CD4-positive, alpha-beta T cell treated with Interleukin-1 beta for 1 hour (primary cell): ENCODE data around the gene GARRE1.

Source experiments
- DNase-seq, 2 donors: peaks; one replicate each; pipeline ENCODE4 v3.0.0-alpha.2; 2020 to 2022

GARRE1 gene

GRCh38 chr19:34299576-34299975, 45.2 kb downstream of the GARRE1 start:
- DNase-seq, result no peak

GRCh38 chr19:34300380-34300779, 46.0 kb downstream of the GARRE1 start:
- no peak for DNase-seq

GRCh38 chr19:34300962-34301361, 46.6 kb downstream of the GARRE1 start:
- no peak for DNase-seq
